HG03378 (cell line): Measurements from ENCODE around the gene NTF4.

Experiments used
- ATAC-seq: cut with Tn5 transposase; IDR thresholded peaks from one replicate; pipeline ENCODE4 v1.9.1; 2021; ENCODE audit warnings: mild to moderate bottlenecking, moderate library complexity; ENCODE audit not compliant: unreplicated experiment

Gene NTF4, protein sequence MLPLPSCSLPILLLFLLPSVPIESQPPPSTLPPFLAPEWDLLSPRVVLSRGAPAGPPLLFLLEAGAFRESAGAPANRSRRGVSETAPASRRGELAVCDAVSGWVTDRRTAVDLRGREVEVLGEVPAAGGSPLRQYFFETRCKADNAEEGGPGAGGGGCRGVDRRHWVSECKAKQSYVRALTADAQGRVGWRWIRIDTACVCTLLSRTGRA

DNA sequence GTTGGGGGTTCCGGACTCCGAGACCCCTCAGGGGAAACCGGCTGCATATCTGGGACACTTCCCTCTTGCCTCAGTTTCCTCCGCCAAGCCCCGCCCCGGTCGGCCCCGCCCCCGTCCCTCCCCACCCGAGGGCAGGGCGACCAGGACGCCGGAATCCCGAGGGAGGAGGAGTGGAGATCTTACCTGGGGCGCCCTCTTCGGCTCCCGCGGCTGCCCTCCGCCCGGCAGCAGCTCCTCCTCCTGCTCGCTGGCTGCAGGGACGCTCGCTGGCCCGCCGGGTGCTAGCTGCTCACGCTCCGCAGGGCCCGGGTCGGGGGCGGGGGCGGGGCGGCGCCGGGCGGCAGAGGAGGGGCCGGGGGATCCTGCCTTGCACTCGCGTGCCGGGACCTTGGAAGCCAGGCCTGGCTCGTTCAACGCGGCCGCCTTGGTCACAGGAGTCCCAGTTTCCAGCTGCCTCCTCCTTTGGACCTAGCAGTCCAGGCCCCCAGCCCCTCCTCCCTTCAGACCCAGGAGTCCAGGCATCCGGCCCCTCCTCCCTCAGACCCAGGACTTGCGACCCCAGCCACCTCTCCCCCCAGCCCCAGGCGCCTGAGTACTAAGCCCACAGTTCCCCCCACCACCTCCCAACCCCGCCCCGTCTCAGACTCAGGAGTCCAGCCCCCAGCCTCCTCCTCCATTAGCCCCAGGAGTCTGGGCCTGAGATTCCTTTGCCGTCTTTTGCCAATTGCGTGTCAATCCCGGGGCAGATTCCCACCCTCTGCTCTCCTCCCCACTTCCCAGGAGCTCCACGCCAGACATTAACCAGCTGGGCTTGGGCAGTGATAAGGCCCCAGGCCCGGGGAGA is at the start of gene NTF4:
Gene NTF4, minus strand, starts transcription at position 51 of the 844 bp plus-strand sequence. CDS start 2,821 bp downstream, outside the sequence.
- no peak for ATAC-seq

DNA sequence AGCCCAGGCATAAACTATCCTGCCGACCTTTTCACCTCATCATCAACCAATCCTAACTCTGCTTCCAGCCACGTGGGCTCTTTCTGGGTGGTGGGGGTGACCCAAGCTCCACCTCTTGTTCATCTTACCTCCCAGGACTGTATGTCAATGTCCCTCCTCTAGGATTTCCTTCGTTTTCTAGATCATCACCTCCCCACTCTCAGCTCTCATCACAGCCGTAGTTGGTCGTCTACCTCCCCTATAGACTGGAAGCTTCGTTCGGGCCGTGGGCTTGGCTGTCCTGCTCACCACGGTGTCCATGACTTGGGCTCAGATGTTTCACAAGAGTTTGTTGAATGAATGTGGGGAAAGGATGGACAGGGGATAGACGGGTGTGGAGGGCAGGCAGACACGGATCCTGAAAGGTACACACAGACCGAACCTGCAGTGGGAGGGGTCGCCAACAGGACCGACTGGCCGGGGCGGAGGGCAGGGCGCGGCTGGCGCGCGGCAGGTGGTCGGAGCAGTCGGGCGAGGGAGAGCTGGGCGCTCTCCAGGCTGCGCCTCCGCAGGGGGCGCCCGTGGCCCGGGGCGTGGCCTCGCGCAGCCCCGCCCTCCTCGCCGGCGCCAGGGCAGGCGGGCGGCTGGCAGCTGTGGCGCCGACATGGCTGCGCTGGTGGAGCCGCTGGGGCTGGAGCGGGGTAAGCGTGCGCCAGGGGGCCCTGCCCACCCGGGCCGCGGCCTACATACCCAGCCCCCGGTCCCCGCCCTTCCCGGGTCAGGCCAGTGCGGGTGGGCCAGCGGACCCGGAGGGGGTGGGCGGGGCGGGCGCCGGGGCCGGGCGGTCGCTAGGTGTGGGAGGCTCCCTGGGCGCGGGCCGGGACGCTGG is 49.4 kb upstream of the NTF4 start, which contains the start of gene LIN7B:
Gene LIN7B, plus strand, starts transcription at position 609 of the 868 bp plus-strand sequence. Its CDS starts 35 bp downstream, at position 644.
- no peak for ATAC-seq

DNA sequence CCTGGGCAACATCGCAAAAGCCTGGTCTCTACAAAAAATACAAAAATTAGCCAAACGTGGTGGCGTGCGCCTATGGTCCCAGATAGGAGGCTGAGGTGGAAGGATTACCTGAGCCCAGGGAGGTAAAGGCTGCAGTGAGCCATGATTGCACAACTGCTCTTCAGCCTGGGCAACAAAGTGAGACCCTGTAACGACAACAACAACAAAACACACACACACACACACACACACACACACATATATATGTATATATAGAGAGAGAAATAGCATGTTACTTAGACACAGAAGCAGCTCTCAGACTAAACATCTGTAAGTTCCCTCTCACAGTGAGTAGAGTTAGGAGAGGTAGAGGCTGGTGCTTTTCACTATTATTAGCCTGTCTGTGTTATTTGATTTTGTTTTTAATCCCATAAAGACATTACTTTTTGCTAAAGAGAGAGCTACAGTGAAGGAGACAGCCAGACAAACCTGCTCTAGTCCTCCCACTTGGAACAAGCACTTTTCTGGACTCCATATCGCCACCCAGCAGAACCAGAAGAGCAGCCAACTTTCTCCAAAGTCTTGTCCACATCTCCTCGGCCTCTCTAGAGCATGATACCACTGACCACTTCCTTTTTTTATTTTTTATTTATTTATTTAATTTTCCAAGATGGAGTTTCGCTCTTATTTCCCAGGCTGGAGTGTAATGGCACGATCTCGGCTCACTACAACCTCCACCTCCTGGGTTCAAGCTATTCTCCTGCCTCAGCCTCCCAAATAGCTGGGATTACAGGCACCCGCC is 46.8 kb upstream of the NTF4 start:
- ATAC-seq, result no peak

DNA sequence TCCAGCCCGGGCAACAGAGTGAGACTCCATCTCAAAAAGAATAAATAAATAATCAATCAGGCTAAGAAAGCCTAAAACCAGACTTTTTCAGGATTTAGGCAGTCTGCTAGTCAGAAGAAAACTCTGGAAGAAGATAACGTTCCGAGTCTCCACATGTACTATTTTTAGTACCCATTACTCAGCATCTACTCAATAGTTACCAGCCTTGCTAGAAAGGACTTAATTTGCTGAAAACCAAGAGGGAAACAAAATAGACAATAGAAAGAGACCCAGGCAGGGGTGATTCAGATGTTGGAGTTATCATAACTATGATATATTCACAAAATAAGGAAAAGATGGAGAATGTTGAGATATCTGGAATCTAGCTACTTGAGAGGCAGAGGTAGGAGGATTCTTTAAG is 45.9 kb upstream of the NTF4 start:
- no peak for ATAC-seq

DNA sequence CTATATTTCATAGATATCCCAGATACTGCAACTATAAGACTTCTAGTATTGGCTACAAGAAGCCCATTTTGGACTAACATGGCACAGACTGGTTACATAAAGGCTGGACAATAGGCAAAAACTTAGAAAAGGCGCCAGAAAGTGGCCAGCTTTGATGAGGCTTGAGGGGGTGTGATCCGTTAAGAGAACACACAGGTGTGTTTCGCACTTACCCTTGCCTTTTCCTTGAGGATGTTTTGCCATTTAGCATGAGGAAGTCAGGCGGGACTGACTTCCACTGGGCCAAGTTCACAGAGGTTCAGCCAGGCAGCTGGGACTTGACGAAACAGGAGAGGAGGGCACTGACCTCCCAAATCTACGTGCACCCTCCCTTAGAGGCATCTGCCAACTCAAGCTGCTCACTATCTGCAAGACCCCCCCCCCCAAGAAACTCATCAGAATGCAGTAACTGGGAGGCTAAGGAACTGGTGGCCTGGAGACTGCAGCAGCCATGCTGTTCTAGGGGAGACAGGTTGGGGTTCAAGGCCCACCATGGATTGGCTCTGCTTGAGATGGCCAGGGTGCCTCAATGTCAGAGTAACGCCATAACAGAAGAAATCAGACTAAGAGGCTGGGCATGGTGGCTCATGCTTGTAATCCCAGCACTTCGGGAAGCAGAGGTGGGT is 45.1 kb upstream of the NTF4 start:
- ATAC-seq, result no peak

DNA sequence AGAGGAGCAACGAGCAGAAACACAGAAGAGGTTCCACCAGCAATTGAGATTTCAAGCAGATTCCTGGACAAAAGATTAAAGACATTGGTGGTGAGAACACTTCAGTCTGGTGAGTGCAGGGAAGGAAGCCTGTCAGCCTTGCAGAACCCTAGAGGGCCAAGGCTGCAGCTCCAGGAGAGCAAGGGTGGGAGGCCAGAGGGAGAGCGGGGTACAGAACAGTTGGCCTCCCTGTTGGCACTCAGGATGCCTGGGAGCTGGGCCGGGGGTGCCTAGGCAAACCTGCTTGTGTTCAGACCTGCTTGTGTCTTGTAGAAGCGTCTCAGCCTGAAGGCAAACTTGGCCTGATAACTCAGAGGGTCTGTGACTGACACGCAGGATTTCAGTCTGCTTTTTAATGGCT is 44.4 kb upstream of the NTF4 start:
- no peak for ATAC-seq

DNA sequence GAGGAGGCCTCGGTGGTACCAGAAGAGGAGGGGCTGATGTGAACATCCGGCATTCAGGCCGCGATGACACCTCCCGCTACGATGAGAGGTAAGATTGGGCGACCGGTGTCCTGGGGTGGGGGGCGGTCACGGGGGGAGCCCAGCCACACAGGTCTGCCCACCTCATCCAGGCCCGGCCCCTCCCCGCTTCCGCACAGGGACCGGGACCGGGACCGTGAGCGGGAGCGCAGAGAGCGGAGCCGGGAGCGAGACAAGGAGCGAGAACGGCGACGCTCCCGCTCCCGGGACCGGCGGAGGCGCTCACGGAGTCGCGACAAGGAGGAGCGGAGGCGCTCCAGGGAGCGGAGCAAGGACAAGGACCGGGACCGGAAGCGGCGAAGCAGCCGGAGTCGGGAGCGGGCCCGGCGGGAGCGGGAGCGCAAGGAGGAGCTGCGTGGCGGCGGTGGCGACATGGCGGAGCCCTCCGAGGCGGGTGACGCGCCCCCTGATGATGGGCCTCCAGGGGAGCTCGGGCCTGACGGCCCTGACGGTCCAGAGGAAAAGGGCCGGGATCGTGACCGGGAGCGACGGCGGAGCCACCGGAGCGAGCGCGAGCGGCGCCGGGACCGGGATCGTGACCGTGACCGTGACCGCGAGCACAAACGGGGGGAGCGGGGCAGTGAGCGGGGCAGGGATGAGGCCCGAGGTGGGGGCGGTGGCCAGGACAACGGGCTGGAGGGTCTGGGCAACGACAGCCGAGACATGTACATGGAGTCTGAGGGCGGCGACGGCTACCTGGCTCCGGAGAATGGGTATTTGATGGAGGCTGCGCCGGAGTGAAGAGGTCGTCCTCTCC is 43.2 kb upstream of the NTF4 start:
- ATAC-seq, result no peak

DNA sequence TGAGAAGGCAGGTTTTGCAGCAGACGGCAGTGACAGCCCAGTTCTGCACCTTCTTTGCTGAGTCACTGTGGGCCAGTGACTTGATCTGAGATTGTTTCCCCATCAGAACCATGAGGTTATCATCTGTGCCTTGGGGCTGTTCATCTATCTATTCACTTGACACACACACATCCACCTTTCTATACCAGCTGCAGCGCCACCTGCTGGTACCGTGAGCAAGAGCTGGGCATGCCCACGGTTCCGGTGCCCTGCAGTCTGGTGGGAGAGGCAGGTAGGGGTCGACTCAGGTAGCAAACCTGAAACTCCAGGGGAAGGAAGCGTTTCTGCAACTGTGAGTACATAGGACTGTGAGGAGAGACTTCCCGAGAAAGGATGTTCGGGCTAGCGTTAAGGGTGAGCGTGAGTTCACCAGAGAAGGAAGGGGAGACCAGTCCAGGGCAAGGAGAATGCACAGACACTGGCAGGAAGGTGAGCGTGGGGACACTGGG is 42.1 kb upstream of the NTF4 start:
- no peak for ATAC-seq

DNA sequence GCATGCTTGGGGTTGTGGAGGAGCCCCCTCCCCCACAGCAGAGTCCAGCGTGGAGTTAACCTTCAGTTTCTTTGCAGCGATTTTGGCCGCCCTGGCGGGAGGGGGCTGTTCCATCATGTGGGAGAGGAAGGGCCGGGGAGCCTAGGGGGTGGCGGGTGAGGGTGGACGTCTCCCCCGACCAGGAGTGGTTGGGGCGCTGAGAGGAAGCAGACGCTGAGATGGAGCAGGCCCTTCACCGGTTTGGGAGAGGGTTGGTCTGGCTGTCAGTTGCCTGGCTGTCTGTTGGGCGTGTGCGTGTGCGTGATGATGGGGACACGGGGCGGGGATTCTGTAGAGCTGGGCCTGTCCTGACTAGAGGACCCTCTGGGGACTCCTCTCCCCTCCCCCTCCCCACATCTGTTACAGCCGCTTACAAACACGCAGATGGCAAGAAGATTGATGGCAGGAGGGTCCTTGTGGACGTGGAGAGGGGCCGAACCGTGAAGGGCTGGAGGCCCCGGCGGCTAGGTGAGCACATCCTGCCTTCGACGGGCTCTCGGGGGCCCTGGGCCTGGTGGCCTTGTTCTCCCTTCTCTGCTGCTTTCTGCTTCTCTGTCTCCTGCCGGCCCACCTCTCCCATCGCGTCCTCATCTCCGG is 39.7 kb upstream of the NTF4 start:
- ATAC-seq, result no peak

DNA sequence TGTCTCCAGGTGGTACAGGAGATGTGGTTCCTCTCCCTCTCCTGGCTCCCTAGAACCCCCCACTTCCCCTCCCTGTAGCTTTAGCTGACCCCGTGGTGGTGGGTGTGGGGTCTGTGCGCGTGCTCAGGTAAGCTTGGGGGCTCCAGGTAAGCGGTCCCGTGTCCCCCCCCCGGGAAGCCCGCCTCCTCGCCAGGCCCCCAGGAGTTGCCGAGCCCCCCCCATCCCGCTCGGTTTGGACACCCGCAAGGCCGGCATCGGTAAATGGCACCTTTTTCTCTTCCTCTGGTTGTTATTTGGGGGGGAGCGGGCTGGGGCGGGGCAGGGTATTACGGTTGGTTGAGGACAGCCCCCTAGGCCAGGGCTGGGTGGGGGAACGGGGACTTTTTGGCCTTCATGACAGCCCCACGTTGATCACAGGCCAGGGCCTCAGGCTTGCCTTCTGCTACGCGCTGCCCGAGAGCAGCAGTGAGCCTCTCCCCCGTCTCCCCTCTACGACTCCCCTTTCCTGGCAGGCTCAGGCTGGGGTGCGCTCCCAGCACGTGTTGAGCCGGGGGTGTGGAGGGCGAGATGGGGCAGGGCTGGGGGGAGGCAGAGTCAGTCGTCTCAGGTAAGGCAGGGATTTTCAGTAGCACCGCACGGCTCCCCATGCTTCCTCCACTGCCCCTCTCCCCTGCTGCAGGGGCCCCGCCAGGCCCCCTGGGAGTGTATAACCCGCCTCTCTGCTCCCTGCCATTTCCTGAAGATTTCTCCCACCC is 38.9 kb upstream of the NTF4 start:
- ATAC-seq, result no peak

DNA sequence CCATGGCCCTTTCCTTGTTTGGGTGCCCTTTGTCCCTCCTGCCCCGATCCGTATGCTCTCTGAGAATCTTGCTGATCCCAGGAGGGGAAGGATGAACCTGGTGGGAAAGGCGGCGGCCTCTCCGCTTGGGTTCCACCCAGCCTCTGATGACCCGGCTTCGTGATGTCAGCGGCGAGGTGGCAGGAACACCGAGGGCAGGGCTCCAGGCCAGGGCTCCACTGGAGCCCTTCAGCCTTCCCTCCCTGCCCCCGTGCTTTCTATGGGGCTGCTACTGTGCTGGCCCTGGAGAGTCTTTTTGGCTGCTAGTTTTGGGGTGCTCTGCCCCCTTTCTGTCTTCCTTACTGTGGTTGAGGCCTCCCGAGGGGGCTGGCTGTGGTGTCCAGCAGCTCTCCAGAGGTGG is 37.7 kb upstream of the NTF4 start:
- no peak for ATAC-seq

DNA sequence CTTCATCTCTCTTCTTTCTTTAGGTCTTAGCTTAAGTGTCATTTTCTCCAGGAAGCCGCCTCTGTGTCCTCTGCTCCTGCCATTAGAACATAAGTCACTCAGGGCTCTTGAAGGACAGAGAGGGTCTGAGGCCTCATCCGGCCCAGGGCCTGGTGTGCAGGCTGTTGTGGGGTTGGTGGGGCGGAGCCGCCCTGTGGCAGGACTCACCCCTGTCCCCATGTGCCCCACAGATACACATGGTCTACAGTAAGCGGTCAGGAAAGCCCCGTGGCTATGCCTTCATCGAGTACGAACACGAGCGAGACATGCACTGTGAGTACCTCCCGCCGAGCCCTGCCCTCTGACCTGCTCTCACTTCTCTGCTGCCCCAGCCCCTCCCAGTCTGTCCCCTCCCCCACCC is 36.5 kb upstream of the NTF4 start:
- ATAC-seq, result no peak

DNA sequence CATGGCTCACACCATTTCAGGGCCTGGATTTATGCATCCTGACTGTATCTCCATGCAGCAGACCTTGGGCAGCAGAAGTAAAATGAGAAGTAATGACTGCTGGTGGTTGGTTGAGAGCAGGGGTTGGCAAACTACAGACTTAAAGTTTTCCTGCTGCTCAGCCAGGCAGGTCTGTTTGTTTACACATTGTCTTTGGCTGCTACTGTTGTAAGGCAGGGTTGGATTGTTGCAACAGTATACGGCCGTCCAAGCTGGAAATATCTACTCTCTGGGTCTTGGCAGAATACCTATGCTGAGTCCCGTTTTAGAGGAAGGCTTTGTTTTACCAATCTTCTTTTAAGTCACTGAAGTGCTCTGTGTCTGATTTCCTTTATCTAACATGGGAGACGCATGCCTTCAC is 34.2 kb upstream of the NTF4 start:
- no peak for ATAC-seq

DNA sequence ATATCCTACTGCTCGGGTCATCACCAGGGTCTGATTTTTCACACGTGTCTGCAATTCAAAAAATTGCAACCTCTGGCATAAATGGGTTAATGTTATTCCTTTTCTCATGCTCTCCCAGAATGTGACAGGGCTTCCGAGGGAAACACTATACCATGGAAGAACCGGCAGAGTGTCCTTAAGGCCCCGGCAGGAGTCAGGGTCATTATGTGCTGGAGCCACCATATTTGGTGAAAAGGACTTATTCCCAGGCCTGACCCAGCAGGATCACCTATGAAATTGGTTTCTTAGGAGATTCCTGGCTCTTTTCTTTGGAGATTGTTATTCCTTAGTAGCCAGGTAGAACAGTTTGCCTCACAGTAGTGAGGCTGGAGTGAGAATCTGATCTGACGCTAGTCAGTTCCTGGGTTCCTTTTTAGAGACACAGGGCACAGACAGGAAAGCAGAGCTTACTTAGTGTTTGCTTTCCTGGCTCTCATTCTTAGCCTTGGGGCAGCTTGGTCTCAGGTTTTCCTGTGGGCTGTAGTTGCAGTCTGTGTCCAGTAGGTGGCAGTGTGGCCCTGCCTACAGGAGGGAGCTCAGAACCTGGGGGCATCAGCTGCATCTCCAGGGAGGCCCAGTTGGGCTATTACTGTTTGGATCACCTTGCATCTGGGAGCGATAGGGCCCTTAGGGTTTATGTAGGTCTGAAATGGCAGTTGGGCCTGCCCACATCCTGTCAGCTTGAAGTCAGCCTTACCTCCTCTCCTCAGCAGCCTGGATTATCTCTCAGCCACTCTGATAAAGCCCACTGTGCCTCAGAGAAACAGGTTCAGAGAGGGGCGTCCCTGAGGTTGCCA is 33.1 kb upstream of the NTF4 start:
- ATAC-seq, result no peak

DNA sequence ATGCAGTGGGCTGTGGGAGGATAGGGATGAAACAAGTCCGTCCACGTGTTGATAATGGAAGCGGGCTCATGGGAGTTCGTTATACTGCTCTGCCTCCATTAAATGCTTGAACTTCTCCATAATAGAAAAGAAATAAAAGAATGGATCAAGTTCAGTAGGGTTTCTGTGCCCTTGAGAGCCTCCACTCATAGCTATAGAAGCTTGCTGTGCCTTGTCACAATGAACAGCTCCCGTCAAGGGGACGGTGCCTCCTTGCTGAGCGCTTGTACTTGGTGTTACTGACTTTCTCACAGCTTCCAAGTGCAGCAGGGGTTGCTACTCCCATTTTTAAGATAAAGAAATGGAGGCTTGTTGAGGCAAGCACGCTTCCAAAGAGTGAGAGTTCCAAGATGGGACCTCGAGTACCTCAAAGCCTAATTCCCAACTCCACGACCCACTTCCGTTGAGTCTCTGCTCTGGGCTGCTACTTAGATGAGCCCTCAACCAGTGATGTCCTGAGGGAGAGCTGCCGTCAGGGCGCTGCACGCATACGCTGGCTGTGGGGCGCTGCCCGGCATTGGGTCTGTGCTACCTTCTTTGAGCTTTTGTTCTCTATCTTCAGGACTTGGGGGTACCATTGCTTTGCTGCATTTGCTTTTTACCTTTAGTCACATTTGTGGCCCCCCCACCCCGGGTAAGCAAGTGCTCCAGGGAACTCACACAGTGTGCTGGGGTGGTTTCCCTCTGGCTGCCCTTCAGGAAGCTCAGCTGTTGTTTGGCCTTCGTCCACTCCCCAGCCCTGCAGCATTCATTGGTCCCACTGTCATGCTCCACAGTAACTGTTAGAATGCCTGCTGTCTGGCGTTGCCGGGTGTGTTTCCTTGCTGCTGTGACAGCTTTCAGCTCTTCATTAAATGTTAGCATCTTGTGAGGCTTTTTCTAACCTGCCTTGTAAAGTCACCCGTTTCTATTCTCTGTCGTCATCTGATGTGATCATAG is 30.2 kb upstream of the NTF4 start:
- no peak for ATAC-seq

DNA sequence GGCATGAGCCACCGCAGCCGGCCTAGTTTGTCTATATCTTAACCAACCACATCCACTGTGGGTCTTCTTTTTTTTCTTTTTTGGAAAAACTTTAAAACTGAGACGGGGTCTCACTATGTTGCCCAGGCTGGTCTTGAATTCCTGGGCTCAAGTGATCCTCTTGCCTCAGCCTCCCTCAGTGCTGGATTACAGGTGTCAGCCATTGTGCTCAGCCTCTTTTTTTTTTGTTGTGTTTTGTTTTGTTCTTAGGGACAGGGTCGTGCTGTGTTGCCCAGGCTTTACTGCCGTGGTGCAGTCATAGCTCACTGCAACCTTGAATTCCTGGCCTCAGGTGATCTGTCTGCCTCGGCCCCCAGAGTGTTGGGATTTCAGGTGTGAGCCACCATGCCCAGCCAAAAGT is 28.1 kb upstream of the NTF4 start:
- ATAC-seq, result no peak
